ENCODE results near the gene SF1.

SF1 gene

GRCh38 chr11:64723117-64723906 lies 55.0 kb downstream of the SF1 start, which contains the start of gene NRXN2:
NRXN2 (minus strand) TSS chr11:64723197; CDS start chr11:64713699, 9,498 bp downstream.
- DNase-seq (ENCODE audit: low read depth), result peak; percentile 62

DNA sequence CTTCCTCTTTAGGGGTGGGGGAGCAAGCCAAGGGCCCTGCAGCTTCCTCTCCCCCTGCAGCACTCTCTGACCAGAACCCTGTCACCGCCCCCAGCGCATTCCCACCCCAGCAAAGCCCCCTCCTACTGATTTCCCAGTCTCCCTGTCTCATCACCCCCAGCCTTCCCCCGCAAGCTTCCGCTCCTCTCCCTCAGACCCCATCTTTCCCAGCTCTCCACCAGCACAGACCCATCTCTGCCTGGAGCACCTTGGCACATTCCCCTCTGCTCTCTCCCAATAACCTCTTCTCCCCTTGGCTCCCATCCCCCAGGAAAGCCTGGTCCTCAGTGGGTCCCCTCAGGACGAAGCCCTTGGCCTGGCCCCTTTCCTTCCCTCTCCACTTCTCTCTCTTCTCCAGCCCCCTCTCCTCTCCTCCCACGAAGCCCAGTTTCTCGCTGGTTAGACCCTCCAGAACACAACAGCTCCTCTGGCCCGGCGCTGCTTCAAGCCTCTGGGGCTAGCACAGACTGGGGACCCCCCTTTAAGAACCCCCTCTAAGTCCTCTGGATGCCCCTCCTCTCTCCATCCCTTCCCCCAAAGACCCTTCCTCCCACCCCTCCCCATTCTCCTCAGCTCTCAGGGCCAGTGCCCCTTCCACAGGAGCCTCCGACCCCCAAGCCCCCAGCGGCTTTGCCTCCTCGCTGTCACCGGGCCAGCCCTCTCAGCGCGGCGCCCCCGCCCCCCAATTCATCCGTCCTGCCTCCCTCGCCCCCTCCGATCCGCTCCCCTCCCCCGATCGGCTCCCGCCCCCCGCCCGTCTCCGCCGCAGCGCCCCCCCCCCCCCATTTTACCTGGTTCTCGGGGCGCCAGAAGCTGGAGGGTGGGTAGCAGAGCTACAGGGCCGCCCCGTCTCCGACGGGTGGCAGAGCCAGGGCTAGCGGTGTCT lies 55.9 kb downstream of the SF1 start:
- DNase-seq (ENCODE audit: low read depth), result no peak

- DNase-seq (ENCODE audit: low read depth), result no peak
Observed at GRCh38 chr11:64721359-64721699, 57.0 kb downstream of the SF1 start.

GRCh38 chr11:64720640-64721358 lies 57.5 kb downstream of the SF1 start:
- no peak for DNase-seq (ENCODE audit: low read depth)

- no peak for DNase-seq (ENCODE audit: low read depth)
Observed at GRCh38 chr11:64720167-64720566, 58.2 kb downstream of the SF1 start.

DNA sequence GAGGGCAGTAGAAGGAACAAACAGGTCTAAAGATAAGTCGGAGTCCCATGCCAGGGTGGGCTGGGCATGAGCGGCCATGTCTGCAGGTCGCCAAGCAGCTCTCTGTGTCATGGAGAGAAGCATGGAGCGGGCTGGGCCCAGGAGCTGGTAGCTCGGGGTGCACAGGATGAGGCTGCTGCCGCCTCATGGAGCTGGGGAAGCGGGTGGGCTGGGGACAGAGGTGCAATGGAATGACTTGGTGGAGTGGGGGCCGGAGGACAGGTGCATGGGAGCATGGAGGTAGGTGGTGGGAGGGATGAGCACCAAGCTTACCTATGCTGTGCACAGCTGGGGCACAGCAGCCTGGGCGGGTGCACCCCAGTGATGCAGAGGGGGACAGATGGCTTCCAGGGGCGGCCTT lies 58.9 kb downstream of the SF1 start:
- no peak for DNase-seq (ENCODE audit: low read depth)

DNA sequence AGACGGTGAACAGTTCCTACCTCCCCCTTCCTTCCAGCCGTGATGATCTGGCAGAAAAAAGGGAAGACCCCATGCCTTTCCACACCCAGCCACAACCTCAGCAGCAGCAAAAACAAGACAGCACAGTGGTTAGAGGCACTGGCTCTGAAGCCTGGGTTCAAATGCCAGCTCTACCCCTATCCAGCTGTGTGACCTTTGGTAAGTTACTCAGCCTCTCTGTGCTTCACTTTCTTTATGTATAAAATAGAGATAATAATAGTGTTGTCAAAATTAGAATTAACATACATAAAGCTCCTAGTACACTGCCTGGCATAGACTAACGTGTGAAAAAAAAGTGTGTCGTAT lies 59.6 kb downstream of the SF1 start:
- no peak for DNase-seq (ENCODE audit: low read depth)

- DNase-seq (ENCODE audit: low read depth), result no peak
Observed at GRCh38 chr11:64718084-64718779, 60.1 kb downstream of the SF1 start.

DNA sequence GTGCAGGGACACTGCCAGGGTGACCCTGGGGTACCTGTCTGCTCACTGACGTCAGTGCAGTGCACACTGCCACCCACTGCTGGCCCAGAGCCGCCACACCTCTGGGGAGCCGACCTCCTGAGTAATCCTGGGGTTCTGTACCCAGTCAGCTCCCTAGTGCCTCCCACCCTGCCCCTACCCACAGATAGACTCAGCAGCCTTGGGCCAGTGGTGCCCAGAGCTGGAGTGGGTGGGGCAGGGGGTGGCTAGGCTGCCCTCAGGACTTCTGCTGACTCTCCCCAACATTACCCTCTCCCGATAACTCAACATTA lies 61.1 kb downstream of the SF1 start:
- no peak for DNase-seq (ENCODE audit: low read depth)

DNA sequence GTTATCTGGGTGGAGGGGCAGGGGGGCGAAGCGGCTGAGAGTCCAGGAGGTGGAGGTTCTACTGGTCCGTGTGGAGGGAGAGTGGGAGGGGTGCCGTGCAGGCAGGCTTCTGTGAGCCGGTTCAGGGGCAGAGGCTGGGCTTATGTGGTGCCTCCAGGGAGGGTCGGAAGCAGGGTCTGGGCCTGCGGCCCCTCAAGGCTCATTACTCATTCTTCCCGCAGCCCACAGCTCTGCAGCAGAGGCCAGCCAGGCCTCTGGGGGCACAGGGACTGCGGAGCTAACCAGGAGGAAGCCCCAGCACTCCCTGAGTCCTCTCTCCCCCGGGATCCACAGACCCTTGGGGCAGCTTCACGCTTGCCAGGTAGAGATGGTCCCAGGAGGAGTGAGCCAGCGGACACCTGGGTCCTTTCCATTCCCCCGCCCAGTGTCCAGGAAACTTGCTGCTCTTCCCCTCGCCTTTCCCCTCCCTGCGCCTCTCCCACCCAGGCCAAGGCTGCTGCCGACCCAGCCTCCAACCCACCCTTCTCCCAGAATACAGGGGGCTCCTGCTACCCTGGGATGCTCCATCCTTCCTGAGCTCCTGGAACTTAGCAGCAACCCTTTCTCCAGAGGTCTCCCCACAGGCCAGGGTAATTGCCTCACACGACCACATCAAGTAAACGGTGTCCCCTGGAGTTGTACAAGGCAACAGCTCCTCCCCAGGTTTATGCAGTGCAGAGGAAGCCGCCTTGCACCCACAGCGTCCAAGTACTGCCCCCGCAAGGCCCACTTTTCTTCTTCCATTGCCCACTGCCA lies 61.7 kb downstream of the SF1 start:
- DNase-seq (ENCODE audit: low read depth), result no peak

DNA sequence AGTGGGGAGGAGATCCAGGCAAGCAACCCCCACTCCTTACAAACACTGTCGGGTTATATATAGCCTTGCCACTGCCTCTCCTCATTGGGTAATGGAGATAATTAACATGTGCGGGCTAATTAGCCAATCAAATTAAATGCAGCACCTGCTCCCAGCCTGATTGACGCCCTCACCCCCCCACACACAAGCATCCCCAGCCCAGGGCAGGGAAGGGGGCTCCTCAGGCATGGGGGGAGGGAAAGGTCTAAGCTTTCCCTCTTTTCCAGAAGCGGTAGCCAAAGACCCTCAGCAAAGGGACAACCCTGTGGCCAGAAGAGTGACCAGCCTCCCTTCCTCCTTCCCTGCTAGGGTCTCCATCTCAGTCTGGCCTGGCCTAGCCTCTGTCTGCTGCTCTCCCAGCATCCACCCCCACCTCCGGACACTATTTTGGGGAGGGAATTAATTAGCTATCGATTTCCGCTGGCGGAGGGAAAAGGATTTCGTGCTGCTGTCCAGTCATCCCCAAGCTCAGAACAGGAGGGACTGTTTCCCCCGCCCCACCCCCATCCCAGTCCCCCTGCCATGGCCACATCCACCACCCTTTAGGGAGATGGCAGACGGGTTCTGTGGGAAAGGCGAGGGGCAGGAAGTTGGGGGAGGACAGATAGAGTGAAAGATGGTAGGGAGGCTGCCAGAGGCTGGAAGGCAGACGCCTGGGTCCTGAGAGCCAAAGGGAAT lies 62.4 kb downstream of the SF1 start:
- DNase-seq (ENCODE audit: low read depth), result no peak

DNA sequence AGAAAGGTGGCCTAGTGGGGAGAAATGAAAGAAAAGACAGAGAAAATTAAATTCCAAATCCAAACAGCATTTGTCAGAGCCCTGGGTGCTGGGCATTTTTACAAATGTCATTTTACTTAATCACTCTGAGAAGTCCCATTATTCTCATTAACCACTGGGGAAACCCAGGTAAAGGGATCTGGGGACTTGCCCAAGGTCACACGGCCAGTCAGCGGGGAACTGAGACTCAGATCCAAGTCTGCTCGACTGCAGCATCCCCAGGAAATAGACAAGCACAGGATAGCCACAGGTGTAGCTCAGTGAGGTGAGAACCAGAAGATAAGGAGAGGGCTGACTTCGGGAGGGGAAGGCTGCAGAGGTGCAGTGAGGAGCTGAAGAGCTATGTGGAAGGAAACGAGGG lies 63.2 kb downstream of the SF1 start:
- no peak for DNase-seq (ENCODE audit: low read depth)

DNA sequence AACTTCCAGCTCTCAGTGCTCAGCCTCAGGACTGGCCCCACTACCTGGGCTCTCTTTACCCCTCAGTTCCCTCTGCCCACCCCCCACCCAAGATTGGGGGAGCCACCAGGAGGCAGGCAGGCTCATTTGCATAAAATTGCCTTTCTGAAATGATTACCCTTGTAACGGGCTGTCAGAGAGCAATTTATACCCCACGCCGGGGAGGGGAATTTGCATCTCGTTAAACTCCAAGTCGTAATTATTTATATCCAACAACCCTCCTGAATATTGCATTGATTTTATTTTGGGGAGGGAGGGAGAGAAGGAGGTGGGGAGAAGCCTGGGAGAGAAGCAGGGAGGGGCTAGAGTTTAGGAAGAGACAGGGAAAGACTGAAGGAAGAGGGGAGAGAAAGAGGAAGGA lies 63.7 kb downstream of the SF1 start:
- DNase-seq (ENCODE audit: low read depth), result no peak

Measured in stromal cell of bone marrow (primary cell).